Mesothelial cell of epicardium (in vitro differentiated cells): ENCODE results near the gene PRKACA. TPM values are rescaled to one million over a fixed set of nuclear protein-coding genes. Genes with fewer than 3 reads are reported as not detected.

ENCODE experiments used
- DNase-seq, 2 experiments: peaks; one replicate each; pipeline ENCODE4 v3.0.0; 2021; ENCODE audit warnings: low spot score in 2 of 2; ENCODE audit not compliant: unreplicated experiment in 2 of 2
- H3K27ac Mint-ChIP-seq: 2 replicates; pipeline ENCODE4 v1.8.0; 2021; ENCODE audit warnings: mixed read lengths
- H3K27me3 Mint-ChIP-seq: 2 replicates; pipeline ENCODE4 v1.8.0; 2021; ENCODE audit warnings: low read depth, mixed read lengths
- H3K36me3 Mint-ChIP-seq: 2 replicates; pipeline ENCODE4 v1.8.0; 2021; ENCODE audit warnings: mixed read lengths
- H3K4me1 Mint-ChIP-seq: 2 replicates; pipeline ENCODE4 v1.8.0; 2021; ENCODE audit warnings: mixed read lengths
- H3K4me3 Mint-ChIP-seq: 2 replicates; pipeline ENCODE4 v1.8.0; 2021; ENCODE audit warnings: mild to moderate bottlenecking, moderate library complexity, mixed read lengths
- H3K9me3 Mint-ChIP-seq: 2 replicates; pipeline ENCODE4 v1.8.0; 2021; ENCODE audit warnings: mixed read lengths
- CTCF ChIP-seq: fragments of 200-600 bp; sonication (generic); IDR thresholded peaks from one replicate; pipeline ENCODE4 v1.5.0; 2021; ENCODE audit warnings: antibody characterized with exemption; ENCODE audit not compliant: unreplicated experiment
- total RNA-seq: library from RNA; stranded (reverse); gene quantifications from 3 replicates; pipeline ENCODE4 v1.2.1, GENCODE V29; 2021

The PRKACA gene
- total RNA-seq, 1 donor from 2014 or later, result 80.9 TPM

GRCh38 chr19:14145381-14145780 lies 27.8 kb upstream of the PRKACA start:
- no peaks in the 10 kb centered on the region for H3K27me3 Mint-ChIP-seq
- no peak overlapping the region for H3K27ac Mint-ChIP-seq

GRCh38 chr19:14142262-14143190 lies 25.0 kb upstream of the PRKACA start:
- no peak for TF ChIP-seq CTCF
- DNase-seq, result no peak
- no peak overlapping the region for H3K4me3 Mint-ChIP-seq
- H3K36me3 Mint-ChIP-seq, result no peaks in the 10 kb centered on the region
- peaks cover 27% of the 10 kb centered on the region for H3K4me1 Mint-ChIP-seq
- no peaks in the 10 kb centered on the region for H3K9me3 Mint-ChIP-seq
- no peak overlapping the region for H3K27ac Mint-ChIP-seq
- no peaks in the 10 kb centered on the region for H3K27me3 Mint-ChIP-seq

More at GRCh38 chr19:14145381-14145780, 27.8 kb upstream of the PRKACA start:
- no peak for TF ChIP-seq CTCF
- no peaks in the 10 kb centered on the region for H3K36me3 Mint-ChIP-seq
- no peak for DNase-seq
- H3K9me3 Mint-ChIP-seq, result no peaks in the 10 kb centered on the region
- no peak overlapping the region for H3K4me3 Mint-ChIP-seq
- H3K4me1 Mint-ChIP-seq, result peaks cover 28% of the 10 kb centered on the region

GRCh38 chr19:14141041-14141440 lies 23.5 kb upstream of the PRKACA start:
- Mint-ChIP-seq H3K9me3 (no peaks in the 10 kb centered on the region), H3K4me3 (no peak overlapping the region), H3K27ac (no peak overlapping the region), H3K36me3 (no peaks in the 10 kb centered on the region), H3K4me1 (peaks cover 25% of the 10 kb centered on the region), H3K27me3 (no peaks in the 10 kb centered on the region)
- TF ChIP-seq CTCF, result no peak
- no peak for DNase-seq

- Mint-ChIP-seq H3K4me1 (peaks cover 32% of the 10 kb centered on the region), H3K27ac (peak overlapping the region; percentile 81), H3K9me3 (no peaks in the 10 kb centered on the region), H3K27me3 (no peaks in the 10 kb centered on the region), H3K4me3 (no peak overlapping the region), H3K36me3 (no peaks in the 10 kb centered on the region)
- no peak for DNase-seq
- no peak for TF ChIP-seq CTCF
These were observed 22.4 kb upstream of the PRKACA start for GRCh38 chr19:14139944-14140343.

GRCh38 chr19:14138576-14139265 lies 21.2 kb upstream of the PRKACA start:
- Mint-ChIP-seq H3K27me3 (no peaks in the 10 kb centered on the region), H3K9me3 (no peaks in the 10 kb centered on the region), H3K4me1 (peaks cover 35% of the 10 kb centered on the region), H3K36me3 (no peaks in the 10 kb centered on the region), H3K4me3 (peak overlapping the region; percentile 52), H3K27ac (peak overlapping the region; percentile 81)
- no peak for TF ChIP-seq CTCF
- DNase-seq, result no peak
